Adipocyte (in vitro differentiated cells): ENCODE data around the gene CTSH.
A peak's percentile ranks its signal among the peaks of the same experiment; 100 is the strongest.

Experiments
- DNase-seq: peaks from one replicate; pipeline ENCODE4 v3.0.0-alpha.2; 2015; ENCODE audit warnings: low read depth
- H3K27me3 ChIP-seq: replicated peaks from 2 replicates; pipeline ENCODE4 v1.7.0; 2013; ENCODE audit warnings: mild to moderate bottlenecking, low read length, moderate library complexity; ENCODE audit not compliant: control insufficient read depth, insufficient read depth
- H3K36me3 ChIP-seq: 2 replicates; pipeline ENCODE4 v1.7.0; 2013; ENCODE audit warnings: low read length, mild to moderate bottlenecking, moderate library complexity; ENCODE audit not compliant: control insufficient read depth, insufficient read depth, severe bottlenecking
- H3K4me1 ChIP-seq: 2 replicates; pipeline ENCODE4 v1.7.0; 2013; ENCODE audit warnings: mild to moderate bottlenecking, low read length, moderate library complexity; ENCODE audit not compliant: control insufficient read depth, insufficient read depth
- H3K4me3 ChIP-seq: 2 replicates; pipeline ENCODE4 v1.7.0; 2013; ENCODE audit warnings: mild to moderate bottlenecking, low read length, moderate library complexity
- H3K9ac ChIP-seq: 2 replicates; pipeline ENCODE4 v1.7.0; 2013; ENCODE audit warnings: mild to moderate bottlenecking, low read length, moderate library complexity
- H3K9me3 ChIP-seq: 2 replicates; pipeline ENCODE4 v1.7.0; 2013; ENCODE audit warnings: mild to moderate bottlenecking, low read length, moderate library complexity; ENCODE audit not compliant: control insufficient read depth

The CTSH gene

GRCh38 chr15:78915341-78916087 lies 29.3 kb downstream of the CTSH start:
- no peak for DNase-seq
- Histone ChIP-seq H3K27me3 (no peaks in the 10 kb centered on the region), H3K4me3 (no peak overlapping the region), H3K4me1 (peaks cover 47% of the 10 kb centered on the region), H3K9me3 (no peaks in the 10 kb centered on the region), H3K9ac (no peak overlapping the region), H3K36me3 (peaks cover 58% of the 10 kb centered on the region)

GRCh38 chr15:78914027-78914764 lies 30.6 kb downstream of the CTSH start:
- H3K36me3 ChIP-seq: peaks cover 61% of the 10 kb centered on the region

GRCh38 chr15:78913012-78913411 lies 31.8 kb downstream of the CTSH start:
- no peak for DNase-seq
- Histone ChIP-seq H3K9ac (no peak overlapping the region), H3K4me1 (peaks cover 56% of the 10 kb centered on the region), H3K4me3 (no peak overlapping the region), H3K27me3 (no peaks in the 10 kb centered on the region), H3K36me3 (peaks cover 58% of the 10 kb centered on the region), H3K9me3 (no peaks in the 10 kb centered on the region)

More at GRCh38 chr15:78914027-78914764, 30.6 kb downstream of the CTSH start:
- Histone ChIP-seq H3K4me1 (peaks cover 50% of the 10 kb centered on the region), H3K9ac (peak overlapping the region; percentile 14), H3K27me3 (no peaks in the 10 kb centered on the region), H3K4me3 (no peak overlapping the region), H3K9me3 (no peaks in the 10 kb centered on the region)
- DNase-seq: no peak

- Histone ChIP-seq H3K9ac (no peak overlapping the region), H3K27me3 (no peaks in the 10 kb centered on the region), H3K36me3 (peaks cover 60% of the 10 kb centered on the region), H3K4me1 (peaks cover 52% of the 10 kb centered on the region), H3K4me3 (no peak overlapping the region), H3K9me3 (no peaks in the 10 kb centered on the region)
- no peak for DNase-seq
Observed at GRCh38 chr15:78912316-78912715, 32.5 kb downstream of the CTSH start.

GRCh38 chr15:78910271-78910670 lies 34.6 kb downstream of the CTSH start:
- no peaks in the 10 kb centered on the region for H3K9me3 ChIP-seq
- H3K36me3 ChIP-seq: peaks cover 68% of the 10 kb centered on the region
- H3K4me3 ChIP-seq: no peak overlapping the region
- no peak overlapping the region for H3K9ac ChIP-seq
- H3K4me1 ChIP-seq: peaks cover 55% of the 10 kb centered on the region
- H3K27me3 ChIP-seq: no peaks in the 10 kb centered on the region
- no peak for DNase-seq

- Histone ChIP-seq H3K9ac (peak overlapping the region; percentile 3), H3K27me3 (no peaks in the 10 kb centered on the region), H3K4me1 (peaks cover 55% of the 10 kb centered on the region), H3K9me3 (no peaks in the 10 kb centered on the region), H3K36me3 (peaks cover 73% of the 10 kb centered on the region), H3K4me3 (no peak overlapping the region)
- peak; percentile 72 for DNase-seq
Observed at GRCh38 chr15:78909791-78910228, 35.0 kb downstream of the CTSH start.

- Histone ChIP-seq H3K27me3 (no peaks in the 10 kb centered on the region), H3K9me3 (no peaks in the 10 kb centered on the region), H3K4me1 (peaks cover 55% of the 10 kb centered on the region), H3K36me3 (peaks cover 79% of the 10 kb centered on the region), H3K9ac (peak overlapping the region; percentile 3), H3K4me3 (no peak overlapping the region)
- DNase-seq: no peak
Observed at GRCh38 chr15:78909160-78909695, 35.6 kb downstream of the CTSH start.

GRCh38 chr15:78907577-78907976 lies 37.3 kb downstream of the CTSH start:
- Histone ChIP-seq H3K9ac (peak overlapping the region; percentile 30), H3K4me3 (no peak overlapping the region), H3K9me3 (no peaks in the 10 kb centered on the region), H3K36me3 (peaks cover 81% of the 10 kb centered on the region), H3K27me3 (no peaks in the 10 kb centered on the region), H3K4me1 (peaks cover 56% of the 10 kb centered on the region)
- peak; percentile 38 for DNase-seq

GRCh38 chr15:78906316-78906620 lies 38.6 kb downstream of the CTSH start:
- H3K27me3 ChIP-seq: no peaks in the 10 kb centered on the region
- H3K9me3 ChIP-seq: no peaks in the 10 kb centered on the region
- peak overlapping the region; percentile 68 for H3K9ac ChIP-seq
- DNase-seq: peak; percentile 71
- peaks cover 66% of the 10 kb centered on the region for H3K4me1 ChIP-seq
- peak overlapping the region; percentile 28 for H3K4me3 ChIP-seq
- peaks cover 81% of the 10 kb centered on the region for H3K36me3 ChIP-seq

GRCh38 chr15:78904599-78905358 lies 40.1 kb downstream of the CTSH start:
- Histone ChIP-seq H3K36me3 (peaks cover 81% of the 10 kb centered on the region), H3K9ac (peak overlapping the region; percentile 68), H3K9me3 (no peaks in the 10 kb centered on the region), H3K4me1 (peaks cover 70% of the 10 kb centered on the region), H3K4me3 (peak overlapping the region; percentile 24), H3K27me3 (no peaks in the 10 kb centered on the region)
- no peak for DNase-seq
